GM19351 (cell line): ENCODE data around the gene PSME4.
"Not testable (repeated sequence)": the region's sequence is repeated elsewhere in the genome, so short reads cannot be mapped to it uniquely, and the experiment has no call there.

ENCODE experiments used
- ATAC-seq: cut with Tn5 transposase; IDR thresholded peaks from one replicate; pipeline ENCODE4 v1.9.1; 2021; ENCODE audit warnings: mild to moderate bottlenecking, moderate library complexity; ENCODE audit not compliant: unreplicated experiment

Gene PSME4

GRCh38 chr2:53886406-53887280, 84.2 kb downstream of the PSME4 start:
- ATAC-seq, result no peak

- ATAC-seq, result no peak
These were observed 85.9 kb downstream of the PSME4 start for GRCh38 chr2:53884883-53885282.

- ATAC-seq, result no peak
These were observed 88.8 kb downstream of the PSME4 start for GRCh38 chr2:53881986-53882385.

GRCh38 chr2:53881360-53881759, 89.4 kb downstream of the PSME4 start:
- ATAC-seq, result no peak

DNA sequence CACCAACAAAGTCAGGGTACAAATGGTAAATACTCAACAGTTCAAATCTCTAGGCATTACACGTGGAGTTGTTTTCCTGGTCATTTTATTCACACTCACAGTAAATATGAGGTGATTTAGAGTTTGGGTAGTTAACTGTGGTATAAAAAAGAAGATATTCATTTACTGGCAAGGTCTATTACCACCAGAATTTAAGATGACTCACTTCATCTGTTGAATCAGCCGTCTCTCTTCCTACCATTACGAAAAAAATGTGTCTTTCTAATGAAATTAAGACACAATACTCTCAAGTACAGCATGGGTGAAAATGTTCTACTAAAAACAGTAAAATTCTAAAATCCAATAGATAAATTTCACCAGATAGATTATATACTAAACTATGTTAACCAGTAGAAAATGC, 90.0 kb downstream of the PSME4 start:
- no peak for ATAC-seq

DNA sequence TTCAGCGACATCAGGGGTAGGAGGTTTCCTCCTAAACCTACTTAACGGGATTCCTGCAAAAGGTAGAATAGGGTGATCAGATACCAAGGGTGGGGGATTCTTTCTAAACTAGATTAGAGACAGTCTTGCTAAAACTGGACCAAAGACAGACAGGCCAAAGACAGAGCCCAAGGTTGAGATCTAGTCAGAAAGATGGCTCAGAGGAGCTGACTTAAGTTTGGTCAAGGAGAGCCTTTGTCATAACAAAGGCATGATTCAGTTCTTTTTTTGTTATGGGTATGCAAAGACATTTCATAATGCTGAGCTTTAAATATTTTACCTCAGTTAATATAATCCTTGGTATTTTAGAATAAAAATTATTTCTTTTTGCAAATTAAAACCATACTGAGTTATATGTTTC, 93.2 kb downstream of the PSME4 start:
- ATAC-seq, result no peak

DNA sequence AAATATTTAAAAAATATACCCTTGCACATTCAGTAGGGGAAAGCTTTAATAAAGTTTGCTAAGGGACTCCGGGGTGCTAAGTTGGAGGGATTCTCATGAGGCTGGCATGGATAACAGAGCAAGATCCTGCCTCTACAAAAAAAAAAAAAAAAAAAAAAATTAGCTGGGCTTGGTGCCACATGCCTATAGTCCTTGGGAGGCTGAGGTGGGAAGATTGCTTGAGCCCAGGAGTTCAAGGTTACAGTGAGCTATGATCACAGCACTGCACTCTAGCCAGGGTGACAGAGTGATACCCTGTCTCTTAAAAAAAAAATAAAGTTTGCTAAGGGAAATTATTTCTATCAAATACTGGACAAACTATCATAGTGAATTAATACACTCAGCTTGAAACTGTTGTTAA, 93.7 kb downstream of the PSME4 start:
- ATAC-seq, result no peak

GRCh38 chr2:53874401-53874950, 96.3 kb downstream of the PSME4 start:
- no peak for ATAC-seq

- ATAC-seq, result peak; percentile 67
These were observed 103.0 kb downstream of the PSME4 start for GRCh38 chr2:53867773-53868172.

- ATAC-seq, result no peak
These were observed 103.6 kb downstream of the PSME4 start for GRCh38 chr2:53867169-53867568.

- no peak for ATAC-seq
These were observed 104.8 kb downstream of the PSME4 start for GRCh38 chr2:53865962-53866361.

GRCh38 chr2:53865264-53865663, 105.5 kb downstream of the PSME4 start:
- no peak for ATAC-seq

DNA sequence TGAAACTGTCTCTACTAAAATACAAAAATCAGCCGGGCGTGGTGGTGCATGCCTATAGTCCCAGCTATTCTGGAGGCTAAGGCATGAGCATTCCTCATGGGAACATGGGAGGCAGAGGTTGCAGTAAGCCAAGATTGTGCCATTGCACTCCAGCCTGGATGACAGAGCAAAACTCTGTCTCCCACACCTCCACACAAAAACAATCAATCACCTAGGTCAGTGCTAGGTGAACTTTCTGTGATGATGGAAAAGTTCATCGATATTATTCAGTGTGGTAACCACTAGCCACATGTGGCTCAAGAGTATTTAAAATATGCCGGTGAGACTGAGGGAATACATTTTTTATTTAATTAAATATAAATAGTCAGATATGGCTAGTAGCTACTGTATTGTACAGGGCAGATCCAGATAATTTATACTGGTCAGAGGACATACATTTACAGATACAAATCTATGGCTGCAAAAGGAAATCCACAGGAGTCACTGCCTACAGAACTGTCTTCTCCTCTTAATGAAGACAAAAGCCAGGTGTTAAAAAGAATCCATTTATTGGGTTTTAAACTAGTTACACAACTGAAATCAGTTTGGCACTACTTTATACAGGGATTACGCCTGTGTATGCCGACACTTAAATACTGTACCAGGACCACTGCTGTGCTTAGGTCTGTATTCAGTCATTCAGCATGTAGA, 107.1 kb downstream of the PSME4 start:
- no peak for ATAC-seq

- no peak for ATAC-seq
These were observed 109.0 kb downstream of the PSME4 start for GRCh38 chr2:53861824-53862223.

DNA sequence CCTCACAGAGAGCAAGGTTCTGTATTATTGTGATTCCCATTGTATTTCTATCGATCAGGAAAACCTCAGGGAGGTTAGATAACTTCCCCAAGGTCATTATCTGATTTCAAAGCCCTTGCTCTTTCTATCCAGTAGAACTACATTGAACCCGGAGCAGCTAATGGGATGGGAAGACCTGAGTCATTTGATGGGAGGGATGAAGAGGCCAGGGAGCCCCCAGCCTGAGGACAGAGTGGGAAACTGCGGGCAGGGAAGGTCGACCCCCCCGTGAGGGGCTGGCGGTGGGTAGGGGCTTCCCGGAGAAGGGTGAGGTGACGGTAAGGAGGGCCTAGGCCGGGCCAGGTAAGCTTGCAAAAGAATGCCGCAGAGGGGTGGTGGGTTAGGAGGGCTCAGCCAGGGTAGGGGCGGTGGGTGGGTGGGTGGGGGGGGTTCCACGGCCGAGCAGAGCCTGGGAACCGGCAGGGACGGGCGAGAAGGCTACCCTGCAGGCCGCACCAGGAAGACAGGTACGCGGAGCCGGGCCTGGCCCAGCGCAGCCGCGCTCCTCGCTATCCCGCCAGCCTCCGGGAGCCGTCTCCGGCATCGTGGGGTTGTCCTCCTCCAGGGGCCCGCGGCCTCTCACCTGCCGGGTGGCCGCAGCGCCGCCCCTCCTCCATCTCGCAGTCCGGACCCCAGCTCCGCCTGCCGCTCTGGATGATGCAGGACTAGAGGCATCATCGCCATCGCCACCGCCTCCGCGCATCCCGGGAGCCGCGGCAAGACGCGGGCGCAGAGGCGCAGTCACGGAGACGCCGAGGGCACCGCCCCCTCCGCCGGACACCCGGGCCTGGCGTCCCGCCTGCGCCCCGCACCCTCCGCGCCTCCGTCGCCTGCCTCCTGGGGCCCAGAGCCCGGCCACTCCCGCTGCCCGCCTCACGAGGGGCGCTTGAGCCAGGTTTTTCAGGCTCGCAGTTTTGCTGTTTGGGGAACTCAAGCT, 111.3 kb downstream of the PSME4 start, which contains the start of gene GPR75:
TSS of gene GPR75 (minus strand) at position 762 of the 976 bp plus-strand sequence. CDS start 5,211 bp downstream, outside the sequence.
- no peak for ATAC-seq

GRCh38 chr2:53856272-53856671, 114.5 kb downstream of the PSME4 start:
- no peak for ATAC-seq

- no peak for ATAC-seq
These were observed 116.1 kb downstream of the PSME4 start for GRCh38 chr2:53854678-53855077.

DNA sequence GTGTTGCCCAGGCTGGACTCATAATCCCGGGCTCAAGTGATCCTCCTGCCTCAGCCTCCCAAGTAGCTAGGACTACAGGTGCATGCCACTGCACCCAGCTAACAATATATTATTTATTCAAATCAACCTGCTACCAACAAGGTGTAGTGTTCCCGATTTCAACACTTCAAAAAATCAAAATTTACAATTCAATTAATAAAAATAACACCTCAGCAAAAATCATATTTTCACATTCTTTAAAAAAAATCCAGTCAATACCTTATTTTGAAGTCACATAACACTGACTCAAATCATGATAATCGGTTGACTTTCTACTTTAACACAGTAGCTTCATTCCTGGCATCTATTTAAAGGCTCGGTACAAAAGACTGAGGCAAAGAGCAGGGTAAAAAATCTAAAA, 118.3 kb downstream of the PSME4 start:
- ATAC-seq, result no peak

GRCh38 chr2:53851052-53851757, 119.6 kb downstream of the PSME4 start:
- ATAC-seq, result not testable (repeated sequence)

GRCh38 chr2:53848062-53848461, 122.7 kb downstream of the PSME4 start:
- ATAC-seq, result no peak
